Measurements from ENCODE around the gene CDH24.

- no peak for TF ChIP-seq CTCF (IDR thresholded peaks at IDR 0.05; ENCODE audit: low read depth, low read length)
- TF ChIP-seq MYC (IDR thresholded peaks at IDR 0.05; ENCODE audit: low read depth, low read length): no peak
- TF ChIP-seq POLR2A (IDR thresholded peaks at IDR 0.05; ENCODE audit: extremely low read depth, insufficient read length): no peak
These were observed 35.9 kb downstream of the CDH24 start for GRCh38 chr14:23021434-23021833.
